NT2/D1 (cell line): ENCODE measurements around the gene GH2.
"Not testable (repeated sequence)": the region's sequence is repeated elsewhere in the genome, so short reads cannot be mapped to it uniquely, and the experiment has no call there.

ENCODE experiments used
- DNase-seq: peaks from one replicate; pipeline ENCODE4 v3.0.0-alpha.2; 2011; ENCODE audit warnings: low read depth, low spot score
- H3K27me3 ChIP-seq: 2 replicates; pipeline ENCODE4 v1.6.0; 2011; ENCODE audit warnings: mild to moderate bottlenecking; ENCODE audit not compliant: insufficient read length, insufficient read depth
- H3K36me3 ChIP-seq: 2 replicates; pipeline ENCODE4 v1.6.1; 2011; ENCODE audit warnings: mild to moderate bottlenecking, low read length, mixed read lengths; ENCODE audit not compliant: insufficient read depth, insufficient read length
- H3K4me1 ChIP-seq: 2 replicates; pipeline ENCODE4 v1.5.1; 2011; ENCODE audit not compliant: insufficient read depth, insufficient read length
- H3K4me3 ChIP-seq: 2 replicates; pipeline ENCODE4 v1.5.1; 2011; ENCODE audit warnings: low read depth; ENCODE audit not compliant: insufficient read length
- H3K9ac ChIP-seq: 2 replicates; pipeline ENCODE4 v1.6.0; 2011; ENCODE audit warnings: low read depth; ENCODE audit not compliant: insufficient read length
- H3K9me3 ChIP-seq: 2 replicates; pipeline ENCODE4 v1.5.1; 2011; ENCODE audit warnings: mild to moderate bottlenecking, low read length; ENCODE audit not compliant: insufficient read depth
- SUZ12 ChIP-seq: IDR thresholded peaks from 2 replicates; pipeline ENCODE4 v1.6.1; 2011; ENCODE audit not compliant: insufficient read length, insufficient read depth; ENCODE audit errors: extremely low read depth
- YY1 ChIP-seq: IDR thresholded peaks from 2 replicates; pipeline ENCODE4 v1.6.1; 2011; ENCODE audit not compliant: insufficient read length, insufficient read depth
- ZNF274 ChIP-seq: IDR thresholded peaks from 2 replicates; pipeline ENCODE4 v1.6.1; 2011; ENCODE audit warnings: mild to moderate bottlenecking, low read depth, low read length

GH2 gene

DNA sequence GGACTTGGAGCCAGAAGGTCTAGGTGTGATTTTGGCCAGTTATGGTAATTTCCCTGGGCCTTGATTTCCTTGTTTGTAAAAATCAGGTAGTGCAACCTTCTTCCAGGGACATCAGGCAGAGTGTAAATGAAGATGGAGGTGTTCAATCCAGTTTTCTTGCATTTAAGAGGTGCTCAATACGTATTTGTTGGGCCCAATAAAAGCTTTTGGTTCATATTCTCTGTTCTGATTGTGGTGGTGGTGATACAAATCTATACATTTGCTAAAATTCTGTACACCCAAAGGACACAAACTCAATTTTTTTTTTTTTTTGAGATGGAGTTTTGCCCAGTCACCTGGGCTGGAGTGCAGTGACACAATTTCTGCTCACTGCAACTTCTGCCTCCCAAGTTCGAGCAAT is 44.4 kb upstream of the GH2 start:
- Histone ChIP-seq H3K36me3 (no peaks in the 10 kb centered on the region), H3K9ac (no peak overlapping the region), H3K4me3 (no peak overlapping the region), H3K4me1 (peaks cover 7% of the 10 kb centered on the region), H3K9me3 (no peaks in the 10 kb centered on the region), H3K27me3 (no peaks in the 10 kb centered on the region)
- no peak for DNase-seq
- TF ChIP-seq YY1 (no peak), SUZ12 (no peak), ZNF274 (no peak)

DNA sequence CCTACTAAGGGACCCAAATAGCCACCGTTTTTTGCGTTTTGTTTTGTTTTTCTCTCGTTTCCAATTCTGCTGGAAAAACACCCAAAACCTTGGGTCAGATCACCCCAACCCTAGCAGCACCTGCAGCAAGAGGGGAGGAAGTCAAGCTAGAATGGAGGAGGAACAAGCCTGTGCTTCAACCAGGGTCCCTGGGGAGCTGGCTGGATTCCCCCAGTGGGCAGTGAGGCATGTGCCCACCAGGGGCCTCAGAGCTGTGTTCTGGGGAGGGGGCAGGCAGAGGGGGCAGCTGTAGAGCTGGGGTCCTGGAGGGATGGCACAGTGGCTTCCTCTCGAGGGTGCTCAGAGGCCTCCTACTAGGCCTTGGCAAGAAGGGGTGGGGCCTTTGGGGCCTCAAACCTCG is 43.9 kb upstream of the GH2 start:
- no peak overlapping the region for H3K4me3 ChIP-seq
- no peaks in the 10 kb centered on the region for H3K27me3 ChIP-seq
- peaks cover 7% of the 10 kb centered on the region for H3K4me1 ChIP-seq
- H3K9ac ChIP-seq: no peak overlapping the region
- H3K36me3 ChIP-seq: no peaks in the 10 kb centered on the region
- TF ChIP-seq YY1 (no peak), SUZ12 (no peak), ZNF274 (no peak)
- no peaks in the 10 kb centered on the region for H3K9me3 ChIP-seq
- DNase-seq: no peak

DNA sequence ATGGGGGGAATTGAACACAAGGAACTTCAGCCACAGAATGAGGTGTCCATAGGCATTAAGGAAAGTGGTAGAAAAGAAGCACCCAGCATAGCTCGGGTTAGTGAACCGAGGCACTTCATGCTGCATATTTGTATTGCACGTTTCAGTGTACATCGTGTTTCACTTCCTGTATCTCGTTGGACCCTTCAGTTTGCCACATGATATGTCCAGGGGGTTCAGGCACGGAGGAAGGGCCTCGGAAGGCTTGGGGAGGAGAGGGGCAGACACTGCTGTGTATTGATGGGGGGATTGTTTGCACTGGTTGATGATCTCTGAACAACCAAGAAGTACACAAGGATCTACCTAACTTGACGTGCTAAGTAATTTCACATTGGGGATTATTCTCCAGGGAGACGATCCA is 40.7 kb upstream of the GH2 start:
- H3K27me3 ChIP-seq, H3K9me3 ChIP-seq, H3K9ac ChIP-seq, H3K4me3 ChIP-seq, H3K4me1 ChIP-seq, DNase-seq, H3K36me3 ChIP-seq: not testable (repeated sequence)

DNA sequence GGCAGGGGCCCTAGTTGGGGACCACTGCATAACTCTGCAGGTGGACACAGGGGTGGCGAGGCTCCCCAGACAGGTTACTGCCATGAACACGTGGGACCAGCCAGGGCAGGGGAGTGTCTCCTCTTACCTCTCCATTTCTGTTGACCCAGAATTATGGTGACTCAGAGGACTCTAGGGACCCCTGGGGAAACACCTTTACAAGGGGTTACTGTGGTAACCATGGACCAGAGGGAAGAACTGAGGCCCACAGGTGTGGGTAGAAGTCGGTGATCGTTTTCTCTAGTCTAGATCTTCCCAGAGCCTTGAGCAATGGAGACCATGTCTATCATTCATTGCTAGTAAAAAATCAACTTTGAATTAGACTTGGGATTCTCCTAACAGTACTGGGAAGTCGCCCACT is 39.0 kb upstream of the GH2 start:
- not testable (repeated sequence) for H3K27me3 ChIP-seq, H3K9ac ChIP-seq, DNase-seq, H3K36me3 ChIP-seq, H3K4me3 ChIP-seq, H3K9me3 ChIP-seq, H3K4me1 ChIP-seq

DNA sequence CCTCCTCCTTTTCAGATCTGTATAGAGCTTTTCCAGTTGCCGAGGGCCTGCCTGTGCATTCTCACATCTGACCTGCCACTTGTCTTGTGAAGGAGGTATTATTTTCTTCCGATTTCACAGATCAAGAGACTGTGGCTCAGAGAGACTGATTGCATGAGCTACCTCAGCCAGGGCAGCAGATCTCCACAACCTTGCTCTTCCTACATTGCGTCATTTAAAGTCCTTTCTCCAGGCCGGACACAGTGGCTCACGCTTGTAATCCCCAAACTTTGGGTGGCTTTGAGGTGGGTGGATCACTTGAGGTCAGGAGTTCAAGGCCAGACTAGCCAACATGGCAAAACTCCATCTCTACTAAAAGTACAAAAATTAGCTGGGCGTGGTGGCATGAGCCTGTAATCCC is 38.3 kb upstream of the GH2 start:
- H3K9me3 ChIP-seq, H3K27me3 ChIP-seq, H3K4me1 ChIP-seq, H3K9ac ChIP-seq, H3K36me3 ChIP-seq, H3K4me3 ChIP-seq, DNase-seq: not testable (repeated sequence)

DNA sequence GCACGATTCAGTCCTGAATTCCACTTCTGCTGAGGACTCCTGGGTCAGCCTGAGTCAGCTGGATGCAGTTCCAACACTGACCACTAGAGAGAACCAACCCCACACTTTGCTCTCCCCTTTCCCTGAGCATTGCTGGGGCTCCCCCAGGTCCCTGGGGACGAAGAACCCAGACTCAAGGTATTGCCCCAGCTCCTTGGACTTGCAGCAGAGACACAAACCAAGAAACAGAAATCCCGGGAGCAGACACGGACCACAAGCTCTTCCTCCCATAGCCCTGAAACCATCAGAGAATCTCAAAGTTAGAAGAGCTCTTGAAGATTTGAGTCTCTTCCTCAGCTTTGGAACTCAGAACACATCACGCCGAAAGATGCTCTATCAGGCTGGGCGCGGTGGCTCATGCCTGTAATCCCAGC is 37.6 kb upstream of the GH2 start:
- TF ChIP-seq YY1: no peak
- no peak for TF ChIP-seq ZNF274
- no peak for TF ChIP-seq SUZ12
- DNase-seq: no peak
- no peak overlapping the region for H3K9ac ChIP-seq
- H3K36me3 ChIP-seq: no peaks in the 10 kb centered on the region
- no peaks in the 10 kb centered on the region for H3K9me3 ChIP-seq
- H3K4me3 ChIP-seq: no peak overlapping the region
- H3K4me1 ChIP-seq: peaks cover 8% of the 10 kb centered on the region
- H3K27me3 ChIP-seq: no peaks in the 10 kb centered on the region

DNA sequence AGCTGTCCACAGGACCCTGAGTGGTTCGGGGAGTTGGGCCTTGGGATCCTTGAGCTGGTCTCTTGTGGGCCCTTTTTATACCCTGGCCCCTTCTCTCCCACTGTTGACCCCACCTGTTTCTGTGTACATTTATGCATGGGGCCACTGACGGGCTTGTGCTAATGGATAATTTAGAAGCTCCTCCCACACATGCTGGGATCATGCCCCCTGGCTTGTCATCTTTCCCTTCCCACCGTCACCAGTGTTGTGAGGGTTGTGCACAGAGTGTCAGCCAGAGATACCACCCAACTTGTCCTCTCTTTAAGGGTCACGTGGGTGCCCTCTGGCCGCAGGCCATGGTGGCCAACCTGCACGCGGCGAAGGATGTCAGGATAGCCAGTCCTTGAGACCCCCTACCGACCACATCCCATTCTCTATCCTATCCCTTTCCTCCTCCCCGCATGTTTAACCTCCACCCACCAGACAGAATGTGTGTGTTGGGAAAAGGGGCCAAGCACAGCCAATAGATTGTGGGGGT is 37.1 kb upstream of the GH2 start, which contains the start of gene GH1:
Gene GH1 (minus strand): TSS at position 51 of the 517 bp plus-strand sequence. CDS start 63 bp downstream, outside the sequence.
- not testable (repeated sequence) for H3K9me3 ChIP-seq, H3K27me3 ChIP-seq, H3K4me1 ChIP-seq, H3K4me3 ChIP-seq, H3K36me3 ChIP-seq, DNase-seq
- peak within 1 kb of the TSS; percentile 21 for H3K9ac ChIP-seq

DNA sequence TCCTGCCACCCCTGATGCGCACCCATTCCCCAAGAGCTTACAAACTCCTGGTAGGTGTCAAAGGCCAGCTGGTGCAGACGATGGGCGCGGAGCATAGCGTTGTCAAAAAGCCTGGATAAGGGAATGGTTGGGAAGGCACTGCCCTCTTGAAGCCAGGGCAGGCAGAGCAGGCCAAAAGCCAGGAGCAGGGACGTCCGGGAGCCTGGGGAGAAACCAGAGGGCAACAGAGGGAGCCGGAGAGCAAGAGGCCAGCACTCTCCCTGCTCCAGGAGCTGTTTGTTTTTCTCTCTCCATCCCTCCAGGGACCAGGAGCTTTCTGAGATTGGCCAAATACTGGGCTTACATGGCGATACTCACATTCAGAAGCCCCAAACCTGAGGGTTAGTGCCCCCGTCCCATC is 36.6 kb upstream of the GH2 start:
- Histone ChIP-seq H3K4me1 (peaks cover 8% of the 10 kb centered on the region), H3K36me3 (no peaks in the 10 kb centered on the region), H3K27me3 (no peaks in the 10 kb centered on the region), H3K9ac (no peak overlapping the region), H3K9me3 (no peaks in the 10 kb centered on the region), H3K4me3 (no peak overlapping the region)
- no peak for DNase-seq
- TF ChIP-seq ZNF274 (no peak), SUZ12 (no peak), YY1 (no peak)
